ENCODE results near the gene SERBP1.

DNA sequence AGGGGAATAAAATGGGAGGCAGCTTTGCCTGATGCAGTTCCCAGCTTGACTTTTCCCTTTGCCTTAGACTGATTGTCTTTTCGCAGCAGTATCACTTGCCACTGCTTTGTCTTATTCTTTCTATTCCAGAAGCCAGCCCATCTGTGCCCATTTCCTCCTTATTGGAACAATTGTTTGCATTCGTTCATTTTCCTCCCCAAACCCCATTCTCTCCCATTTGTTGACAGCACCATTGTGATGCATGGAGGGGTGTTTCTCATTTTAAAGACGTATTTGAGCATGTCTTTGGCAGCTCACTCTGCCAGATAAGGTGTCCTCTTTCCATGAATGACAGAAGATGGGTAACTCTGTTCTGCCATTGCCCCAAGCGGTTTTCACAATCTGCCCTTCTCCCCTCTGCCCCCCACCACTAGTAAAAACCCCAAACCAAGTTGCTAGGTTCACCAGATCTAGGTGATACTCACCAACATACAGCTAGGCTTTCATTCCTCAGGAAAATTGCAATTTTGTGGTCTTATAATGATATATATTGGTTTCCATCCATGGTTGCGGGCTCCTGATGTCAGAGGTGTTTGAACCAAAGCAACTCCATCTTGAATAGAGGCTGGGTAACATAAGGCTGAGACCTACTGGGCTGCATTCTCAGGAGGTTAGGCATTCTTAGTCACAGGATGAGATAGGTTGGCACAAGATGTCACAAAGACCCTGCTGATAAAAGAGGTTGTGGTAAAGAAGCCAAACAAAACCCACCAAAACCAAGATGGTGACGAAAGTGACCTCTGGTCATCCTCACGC is 30.8 kb downstream of the SERBP1 start:
- no peak for TF ChIP-seq POLR2AphosphoS5 (IDR thresholded peaks at IDR 0.05; ENCODE audit: low read depth, low read length)
- no peak for TF ChIP-seq TAF1 (IDR thresholded peaks at IDR 0.05; ENCODE audit: borderline replicate concordance, insufficient read depth, low read length)
- TF ChIP-seq, protein P1, sequence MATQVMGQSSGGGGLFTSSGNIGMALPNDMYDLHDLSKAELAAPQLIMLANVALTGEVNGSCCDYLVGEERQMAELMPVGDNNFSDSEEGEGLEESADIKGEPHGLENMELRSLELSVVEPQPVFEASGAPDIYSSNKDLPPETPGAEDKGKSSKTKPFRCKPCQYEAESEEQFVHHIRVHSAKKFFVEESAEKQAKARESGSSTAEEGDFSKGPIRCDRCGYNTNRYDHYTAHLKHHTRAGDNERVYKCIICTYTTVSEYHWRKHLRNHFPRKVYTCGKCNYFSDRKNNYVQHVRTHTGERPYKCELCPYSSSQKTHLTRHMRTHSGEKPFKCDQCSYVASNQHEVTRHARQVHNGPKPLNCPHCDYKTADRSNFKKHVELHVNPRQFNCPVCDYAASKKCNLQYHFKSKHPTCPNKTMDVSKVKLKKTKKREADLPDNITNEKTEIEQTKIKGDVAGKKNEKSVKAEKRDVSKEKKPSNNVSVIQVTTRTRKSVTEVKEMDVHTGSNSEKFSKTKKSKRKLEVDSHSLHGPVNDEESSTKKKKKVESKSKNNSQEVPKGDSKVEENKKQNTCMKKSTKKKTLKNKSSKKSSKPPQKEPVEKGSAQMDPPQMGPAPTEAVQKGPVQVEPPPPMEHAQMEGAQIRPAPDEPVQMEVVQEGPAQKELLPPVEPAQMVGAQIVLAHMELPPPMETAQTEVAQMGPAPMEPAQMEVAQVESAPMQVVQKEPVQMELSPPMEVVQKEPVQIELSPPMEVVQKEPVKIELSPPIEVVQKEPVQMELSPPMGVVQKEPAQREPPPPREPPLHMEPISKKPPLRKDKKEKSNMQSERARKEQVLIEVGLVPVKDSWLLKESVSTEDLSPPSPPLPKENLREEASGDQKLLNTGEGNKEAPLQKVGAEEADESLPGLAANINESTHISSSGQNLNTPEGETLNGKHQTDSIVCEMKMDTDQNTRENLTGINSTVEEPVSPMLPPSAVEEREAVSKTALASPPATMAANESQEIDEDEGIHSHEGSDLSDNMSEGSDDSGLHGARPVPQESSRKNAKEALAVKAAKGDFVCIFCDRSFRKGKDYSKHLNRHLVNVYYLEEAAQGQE (IDR thresholded peaks at IDR 0.05; ENCODE audit: insufficient read depth in 1 of 2, low read depth in 2 of 2, low read length in 2 of 2): no peak
- no peak for TF ChIP-seq SIN3A (IDR thresholded peaks at IDR 0.05; ENCODE audit: borderline replicate concordance, insufficient read depth, low read length)
